Colon (tissue), 2 donors: ENCODE measurements around the gene ARPC5.
"Not testable (repeated sequence)": the region's sequence is repeated elsewhere in the genome, so short reads cannot be mapped to it uniquely, and the experiment has no call there.

ENCODE experiments used
- FAIRE-seq: peaks from 2 replicates; lab custom pipeline; 2012; peaks lifted over from hg19 to GRCh38; lab: Jason Lieb, UNC
- donor health status: control.
- donor health status: control.

ARPC5 gene

GRCh38 chr1:183635606-183636333 lies at the start of gene ARPC5:
Gene ARPC5, minus strand, starts transcription at chr1:183635783. Its CDS starts 124 bp downstream, at chr1:183635659.
- no peak for FAIRE-seq

DNA sequence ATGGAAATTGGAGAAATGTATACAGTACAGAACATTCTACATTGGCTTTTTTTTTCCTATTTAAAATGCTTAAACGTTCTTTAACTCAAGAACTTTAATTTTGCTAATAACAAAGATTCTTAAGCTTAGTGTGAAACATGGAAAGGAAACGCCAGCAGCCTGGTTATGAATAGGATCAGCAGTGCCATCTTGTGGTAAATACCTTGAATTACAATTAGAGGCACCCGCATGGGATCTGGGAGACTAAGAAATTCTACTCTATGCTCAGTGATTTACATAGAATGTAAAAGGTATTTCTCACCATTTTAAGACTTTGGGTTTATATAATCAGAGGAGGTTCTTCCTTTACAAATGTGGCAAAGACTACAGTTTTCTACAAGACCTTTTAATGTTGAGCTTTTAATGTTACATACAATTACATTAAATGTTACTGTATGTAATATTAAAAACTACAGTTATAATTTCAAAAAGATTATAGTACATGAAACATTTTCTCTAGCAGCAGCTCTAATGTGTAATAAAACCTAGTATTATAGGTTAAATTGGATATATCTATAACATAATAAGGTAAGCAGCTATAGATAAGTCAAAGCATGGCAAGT lies 49.6 kb upstream of the ARPC5 start:
- no peak for FAIRE-seq

DNA sequence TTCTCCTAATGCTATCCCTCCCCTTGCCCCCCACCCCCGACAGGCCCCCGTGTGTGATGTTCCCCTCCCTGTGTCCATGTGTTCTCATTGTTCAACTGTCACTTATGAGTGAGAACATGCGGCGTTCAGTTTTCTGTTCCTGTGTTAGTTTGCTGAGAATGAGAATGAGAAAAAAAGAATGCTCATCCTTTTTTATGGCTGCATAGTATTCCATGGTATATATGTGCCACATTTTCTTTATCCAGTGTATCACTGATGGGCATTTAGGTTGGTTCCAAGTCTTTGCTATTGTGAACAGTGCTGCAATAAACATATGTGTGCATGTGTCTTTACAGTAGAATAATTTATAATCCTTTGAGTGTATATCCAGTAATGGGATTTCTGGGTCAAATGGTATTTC lies 43.8 kb upstream of the ARPC5 start:
- not testable (repeated sequence) for FAIRE-seq

- no peak for FAIRE-seq
These were observed 43.2 kb upstream of the ARPC5 start for GRCh38 chr1:183678819-183679218.

DNA sequence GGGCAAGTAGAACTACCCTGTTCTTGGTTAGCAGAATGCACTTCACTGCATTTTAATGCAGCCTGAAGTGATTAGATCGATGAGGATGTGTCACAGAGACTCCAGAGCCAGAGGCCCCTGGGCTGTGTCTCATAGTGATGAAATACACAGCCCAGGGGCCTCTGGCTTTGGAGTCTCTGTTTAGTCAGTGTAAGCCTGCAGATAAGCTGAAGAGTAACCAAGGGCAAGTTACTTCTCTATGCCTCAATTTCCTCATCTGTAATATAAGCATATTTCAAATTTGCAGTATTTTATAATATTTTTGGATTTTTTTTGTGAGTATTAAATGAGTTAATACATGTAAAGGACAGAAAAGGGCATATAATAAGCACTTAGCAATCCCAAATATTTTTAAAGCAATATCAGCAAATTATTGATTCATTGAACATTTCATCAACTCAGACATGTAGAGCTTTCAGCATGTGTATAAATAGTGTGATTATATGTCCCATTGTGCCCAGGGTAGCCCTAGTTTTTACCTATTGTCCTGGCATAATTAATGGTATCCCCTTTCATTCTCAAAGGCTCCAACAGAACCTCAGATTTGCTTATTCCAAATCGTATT lies 41.1 kb upstream of the ARPC5 start:
- FAIRE-seq = no peak

DNA sequence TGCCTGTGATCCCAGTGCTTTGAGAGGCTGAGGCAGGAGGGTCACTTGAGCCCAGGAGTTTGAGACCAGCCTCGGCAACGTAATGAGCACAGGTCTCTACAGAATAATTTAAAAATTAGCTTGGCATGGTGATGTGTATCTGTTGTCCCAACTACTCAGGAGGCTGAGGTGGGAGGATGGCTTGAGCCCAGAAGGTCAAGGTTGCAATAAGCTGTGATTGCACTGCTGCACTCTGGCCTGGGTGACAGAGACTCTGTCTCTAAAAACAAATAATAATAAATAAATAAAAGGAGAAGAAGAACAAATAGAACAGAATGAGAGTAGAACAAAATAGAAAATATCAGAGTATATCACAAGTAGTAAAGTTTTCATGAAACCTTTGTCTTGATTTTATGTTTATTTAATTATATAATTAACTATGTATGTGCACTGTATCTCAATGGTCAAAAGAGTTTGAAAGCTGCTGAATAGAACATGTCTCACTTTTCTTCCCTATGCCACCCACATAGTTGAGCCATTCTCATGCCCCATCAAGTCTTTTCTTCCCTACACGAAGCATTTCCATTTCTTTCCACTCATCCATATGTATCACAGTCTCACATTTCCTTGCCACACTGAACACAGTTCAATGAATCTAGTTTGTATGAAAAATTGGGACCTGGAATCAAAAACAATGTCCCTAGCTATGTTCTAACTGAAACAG lies 40.5 kb upstream of the ARPC5 start:
- FAIRE-seq = no peak

GRCh38 chr1:183675381-183675780 lies 39.8 kb upstream of the ARPC5 start:
- FAIRE-seq = no peak

DNA sequence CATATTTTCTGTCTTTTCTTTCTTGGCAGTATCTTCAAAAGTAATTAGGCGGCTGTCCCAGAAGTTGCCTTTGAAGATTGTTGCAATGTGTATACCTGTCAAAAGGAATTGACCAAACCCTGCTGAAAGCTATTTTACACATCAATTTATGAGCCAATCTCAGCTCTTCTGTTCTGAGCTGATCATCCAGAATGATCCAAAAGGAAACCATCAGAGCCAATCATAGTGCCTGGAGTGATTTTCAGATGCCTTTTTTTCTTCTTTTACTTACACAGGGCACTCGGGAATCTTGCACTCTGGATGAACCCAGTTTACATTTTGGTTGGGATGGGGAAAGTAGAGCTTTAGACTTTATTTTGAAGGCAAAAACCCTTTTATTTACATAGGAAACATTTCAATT lies 39.3 kb upstream of the ARPC5 start:
- no peak for FAIRE-seq

GRCh38 chr1:183674339-183674738 lies 38.8 kb upstream of the ARPC5 start:
- no peak for FAIRE-seq

DNA sequence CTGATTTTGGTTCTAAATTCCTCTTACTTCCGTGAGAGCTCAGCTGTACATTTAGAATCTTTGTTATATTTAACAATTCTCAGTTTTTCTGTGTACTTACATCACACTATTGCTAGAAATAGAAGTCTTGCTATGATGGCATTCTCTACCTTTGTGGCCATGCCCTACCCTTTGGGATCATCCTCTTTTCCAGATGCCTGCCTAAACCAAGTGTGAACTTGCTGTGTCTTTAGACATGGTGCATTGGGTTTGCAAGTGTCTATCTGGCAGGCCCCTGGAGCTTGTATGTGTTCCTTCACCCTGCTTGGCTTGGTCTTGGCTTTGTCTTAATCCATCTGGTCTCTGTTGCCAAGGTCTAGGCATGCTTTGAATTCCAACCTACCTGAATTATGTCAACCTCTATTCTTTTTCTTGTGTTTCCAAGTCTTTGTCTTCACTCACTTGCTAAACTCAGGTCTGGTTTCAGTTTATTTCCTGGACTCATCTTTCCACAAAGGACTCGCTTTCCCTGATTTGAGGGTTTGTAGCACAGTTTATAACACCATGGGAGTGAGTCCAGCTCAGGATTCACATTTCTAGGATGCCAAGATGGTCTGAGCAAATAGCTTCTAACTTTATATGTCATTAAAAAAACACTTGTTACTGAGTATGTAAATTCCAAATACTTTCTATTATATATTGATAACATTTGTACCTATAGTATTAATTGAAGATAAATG lies 38.2 kb upstream of the ARPC5 start:
- FAIRE-seq = no peak

- FAIRE-seq = no peak
These were observed 34.6 kb upstream of the ARPC5 start for GRCh38 chr1:183670169-183670568.

DNA sequence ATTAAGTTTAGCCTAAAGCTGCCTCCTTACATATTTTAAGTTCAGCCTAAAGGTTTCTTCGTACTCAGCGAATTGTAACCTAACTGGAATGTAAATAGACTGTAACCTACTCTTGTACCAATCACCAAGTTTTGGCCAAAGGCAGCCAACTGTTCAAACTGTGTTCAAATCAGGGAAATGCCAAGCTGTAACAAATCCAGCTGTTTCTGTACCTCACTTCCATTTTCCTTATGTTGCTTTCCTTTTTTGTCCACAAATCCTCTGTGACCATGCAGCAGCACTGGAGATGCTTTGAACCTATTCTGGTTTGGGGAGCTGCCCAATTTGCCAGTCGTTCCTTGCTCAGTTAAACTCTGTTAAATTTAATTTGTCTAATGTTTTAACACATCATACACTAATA lies 20.8 kb upstream of the ARPC5 start:
- no peak for FAIRE-seq

GRCh38 chr1:183655562-183656075 lies 20.0 kb upstream of the ARPC5 start:
- FAIRE-seq = no peak

DNA sequence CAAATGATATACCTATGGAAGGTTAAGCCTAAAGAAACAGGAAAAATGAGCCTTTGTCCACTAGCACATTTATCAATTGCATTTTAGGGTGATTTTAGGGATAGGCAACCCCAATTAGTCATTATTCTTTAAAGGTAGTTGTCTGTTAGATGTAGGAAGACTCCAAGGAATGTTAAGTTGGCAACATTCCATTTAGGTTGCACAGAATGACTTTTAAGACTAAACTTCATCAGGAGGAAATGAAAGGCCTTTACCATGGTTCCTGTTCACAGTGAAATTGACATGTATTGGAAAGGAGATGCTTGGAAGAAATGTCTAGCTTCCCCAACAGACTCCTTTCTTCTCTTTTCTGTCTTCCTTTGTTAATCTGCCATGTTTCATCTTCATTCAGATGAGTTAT lies 19.1 kb upstream of the ARPC5 start:
- no peak for FAIRE-seq

GRCh38 chr1:183653876-183654451 lies 18.4 kb upstream of the ARPC5 start:
- no peak for FAIRE-seq

GRCh38 chr1:183653462-183653794 lies 17.8 kb upstream of the ARPC5 start:
- FAIRE-seq = no peak

- FAIRE-seq = no peak
These were observed 17.2 kb upstream of the ARPC5 start, which contains the start of gene APOBEC4 for GRCh38 chr1:183652547-183653461. Gene APOBEC4, minus strand, starts transcription at chr1:183653316. Its CDS starts 4,535 bp downstream, at chr1:183648781.

GRCh38 chr1:183652107-183652506 lies 16.5 kb upstream of the ARPC5 start:
- FAIRE-seq = no peak

DNA sequence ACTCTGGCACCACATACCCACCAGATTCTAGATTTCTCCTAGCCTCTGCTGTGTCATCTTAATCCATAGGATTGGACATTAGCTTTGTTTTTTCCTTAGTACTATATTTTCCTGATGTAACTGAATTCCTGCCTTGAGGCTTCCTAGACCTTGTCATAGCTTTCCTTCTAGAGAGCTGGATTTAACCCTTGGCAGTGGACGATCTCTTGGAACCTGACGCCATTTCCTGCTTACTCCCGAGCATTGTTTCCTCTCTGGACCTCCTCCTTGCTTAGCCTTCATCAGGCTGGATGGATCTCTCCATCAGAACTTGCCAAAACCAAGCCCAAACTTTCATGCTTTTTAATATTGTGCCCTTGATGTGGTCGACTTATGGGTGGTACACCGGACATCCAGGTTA lies 16.0 kb upstream of the ARPC5 start:
- no peak for FAIRE-seq

GRCh38 chr1:183648042-183648441 lies 12.5 kb upstream of the ARPC5 start:
- FAIRE-seq = no peak

DNA sequence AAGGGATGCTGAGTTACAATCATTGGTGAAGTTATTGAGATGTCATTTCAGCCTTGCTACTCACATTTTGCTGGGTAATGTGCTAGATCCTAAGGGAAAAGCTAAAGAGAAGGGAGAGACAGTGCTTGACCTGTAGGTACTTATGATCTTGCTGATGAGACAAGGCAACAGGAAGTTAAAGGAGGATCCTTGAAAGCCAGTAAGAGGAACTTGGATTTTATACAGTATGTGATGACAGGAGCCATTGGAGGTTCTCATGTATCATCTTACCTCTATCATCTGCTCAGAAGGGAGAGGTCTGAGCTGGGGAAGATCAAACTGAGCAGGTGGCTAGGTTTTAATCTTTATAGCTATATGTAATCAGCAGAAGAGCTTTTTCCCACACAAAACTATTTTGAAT lies 11.2 kb upstream of the ARPC5 start:
- no peak for FAIRE-seq
